Activated CD4-positive, CD25-positive, alpha-beta regulatory T cell treated with anti-CD3 and anti-CD28 coated beads, Interleukin-2, amount 50 U/mL, for 72 hours (primary cell): ENCODE data around the gene ZFP1.
"Not testable (repeated sequence)": the region's sequence is repeated elsewhere in the genome, so short reads cannot be mapped to it uniquely, and the experiment has no call there.

Experiments
- DNase-seq: peaks from one replicate; pipeline ENCODE4 v3.0.0; 2021

Gene ZFP1

DNA sequence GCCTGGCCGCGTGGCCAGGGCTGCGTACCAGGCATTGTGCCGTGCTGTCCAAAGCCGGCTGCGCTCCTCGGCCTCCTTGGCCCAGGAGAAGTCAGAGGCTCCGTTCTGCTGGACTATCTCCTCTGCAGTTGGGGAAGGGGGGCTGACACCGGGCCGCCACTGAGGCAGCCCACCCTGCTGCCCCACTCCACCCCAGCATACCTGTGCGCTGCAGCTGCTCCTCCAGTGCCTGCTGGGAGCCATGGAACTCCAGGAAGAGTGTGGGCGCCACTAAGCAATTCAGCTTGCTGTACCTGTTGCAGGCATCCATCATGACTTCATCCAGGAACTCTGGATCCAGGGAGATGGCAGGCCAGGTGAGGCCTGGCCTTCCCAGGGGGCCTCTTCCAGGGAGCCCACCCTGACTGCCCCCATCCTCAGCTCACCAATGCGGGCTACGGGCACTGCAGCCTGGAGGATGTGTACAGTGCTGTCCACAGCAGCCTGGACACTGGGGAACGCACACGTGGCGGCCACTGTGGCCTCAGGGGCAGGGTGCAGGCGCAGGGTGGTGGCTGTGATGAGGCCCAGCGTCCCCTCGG is 34.7 kb upstream of the ZFP1 start:
- DNase-seq, result no peak

DNA sequence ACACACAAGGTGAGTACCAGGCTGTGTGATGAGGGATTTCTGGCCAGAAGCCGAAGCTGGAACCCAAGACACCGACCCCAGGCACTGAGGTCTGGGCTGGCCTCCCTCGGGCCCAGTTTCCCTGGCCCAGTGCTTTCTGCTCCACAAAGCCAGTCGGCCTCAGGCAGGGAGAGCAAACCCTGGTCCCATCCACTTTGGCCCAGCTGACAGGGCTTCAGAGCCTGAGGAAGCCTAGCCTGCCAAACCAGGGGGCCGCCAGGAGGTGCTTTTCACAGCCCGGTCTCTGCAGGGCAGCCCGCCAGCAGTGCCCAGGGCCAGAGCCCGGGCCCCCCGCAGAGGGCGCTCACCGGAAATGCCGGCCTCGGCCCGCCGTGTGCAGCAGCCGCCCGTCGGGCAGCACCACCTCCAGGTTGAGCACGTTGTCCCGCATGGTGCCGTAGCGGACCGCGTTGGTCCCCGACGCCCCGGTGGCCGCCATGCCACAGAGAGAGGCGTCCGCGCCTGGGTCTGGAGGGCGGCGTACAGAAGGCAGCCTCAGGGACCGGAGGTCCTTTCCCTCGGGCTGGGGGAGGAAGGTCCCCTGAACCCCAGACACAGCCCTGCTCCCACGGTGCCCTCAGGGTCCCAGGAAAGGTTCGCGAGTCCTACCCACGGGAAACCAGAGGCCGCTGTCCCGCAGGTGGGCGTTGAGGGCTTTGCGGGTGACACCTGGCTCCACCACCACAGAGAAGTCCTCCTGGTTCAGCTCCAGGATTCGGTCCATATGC is 34.0 kb upstream of the ZFP1 start:
- no peak for DNase-seq

DNA sequence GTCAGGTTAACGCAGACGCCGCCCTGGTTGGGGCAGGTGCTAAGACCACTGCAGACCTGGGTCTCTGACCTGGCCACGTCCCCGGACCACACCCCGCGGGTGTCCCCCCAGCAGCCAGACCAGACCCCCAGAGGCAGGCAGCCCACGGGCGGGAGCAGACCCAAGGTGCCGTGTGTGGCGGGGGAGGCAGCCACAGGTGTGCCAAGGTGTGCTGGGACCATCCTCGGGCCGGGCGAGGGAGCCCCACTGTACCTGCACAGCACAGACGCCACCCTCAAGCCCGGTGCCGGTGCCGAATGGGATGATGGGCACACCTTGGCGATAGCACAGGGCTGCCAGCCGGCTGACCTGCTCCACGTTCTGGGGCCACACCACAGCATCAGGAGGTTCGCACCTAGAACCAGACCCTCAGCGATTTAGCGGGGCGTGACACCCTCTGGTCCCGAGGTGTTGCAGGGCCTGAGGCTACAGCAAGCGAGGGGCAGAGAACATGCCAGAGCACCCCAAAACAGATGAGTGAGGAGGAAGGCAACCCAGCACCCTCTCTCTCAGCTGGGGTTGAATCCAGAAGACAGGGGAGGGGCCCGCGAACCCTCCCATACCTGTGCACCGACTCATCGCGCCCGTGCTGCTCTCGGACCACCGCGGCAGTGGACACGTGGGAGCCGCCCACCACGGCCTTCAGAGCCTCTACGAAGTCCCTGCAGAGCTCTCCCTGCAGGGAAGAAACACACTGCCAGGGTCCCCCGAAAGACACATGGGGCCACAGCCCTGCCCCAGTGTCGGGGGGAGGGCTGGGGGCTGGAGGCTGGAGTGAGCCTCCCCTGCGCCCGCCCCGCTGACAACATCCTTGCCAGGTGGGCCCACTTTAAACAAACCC is 33.1 kb upstream of the ZFP1 start:
- DNase-seq, result no peak

DNA sequence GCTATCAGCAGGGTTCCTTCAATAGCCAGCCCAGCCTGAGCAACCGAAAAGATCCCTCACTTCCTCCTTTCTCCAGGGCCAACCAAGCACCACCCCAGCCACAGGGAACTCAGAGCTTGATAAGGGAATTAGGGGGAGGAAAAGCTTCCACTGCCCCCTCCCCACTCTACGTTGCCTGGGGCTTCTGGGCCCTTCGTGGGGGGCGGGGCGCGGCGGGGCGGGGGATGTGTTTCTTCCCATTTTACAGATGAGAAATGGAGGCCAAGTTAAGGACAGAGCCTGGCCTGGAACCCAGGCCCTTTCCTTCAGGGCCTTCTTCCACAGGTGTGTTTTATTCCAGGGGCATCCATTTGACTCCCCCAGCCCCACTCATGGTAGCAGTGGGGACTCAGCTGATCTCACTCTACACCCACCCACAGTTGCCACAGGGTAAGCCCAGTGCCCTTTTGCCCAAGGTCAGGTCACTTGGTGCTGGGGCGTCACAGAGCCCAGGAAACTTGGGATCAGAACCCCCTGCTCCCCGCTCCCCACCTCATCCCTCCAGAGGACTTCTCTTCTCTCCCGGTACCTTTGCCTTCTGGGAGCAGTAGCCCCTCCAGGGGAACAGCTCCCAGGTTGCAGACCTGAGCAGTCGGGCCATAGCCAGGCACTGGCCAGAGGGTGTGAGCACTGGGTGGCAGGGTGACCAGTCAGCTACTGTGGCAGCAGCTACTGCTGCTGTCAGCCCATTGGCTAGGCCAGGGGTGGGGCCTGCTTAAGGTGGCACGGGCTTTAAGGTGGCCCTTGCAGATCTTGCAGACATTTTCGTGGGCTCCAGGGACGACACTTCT is 32.0 kb upstream of the ZFP1 start, which contains the start of gene LDHD:
Gene LDHD, minus strand, starts transcription at position 700 of the 830 bp plus-strand sequence. Its CDS starts 60 bp downstream, at position 640.
- no peak for DNase-seq

DNA sequence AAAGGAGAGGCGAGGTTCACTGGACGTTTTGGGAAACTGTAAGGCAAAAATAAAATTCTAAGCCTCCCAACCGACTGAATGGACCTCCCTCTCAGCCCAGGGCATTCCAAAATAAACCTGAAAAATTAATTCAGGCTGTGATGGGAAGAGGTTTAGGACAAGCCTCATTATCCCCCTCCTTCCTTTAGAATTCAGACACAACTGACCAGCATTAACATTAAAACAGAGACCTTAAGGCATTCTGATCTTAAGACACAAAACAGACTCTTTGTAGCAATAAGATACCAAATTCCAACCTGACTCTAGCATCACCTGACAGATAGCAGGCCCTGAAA is 31.4 kb upstream of the ZFP1 start:
- no peak for DNase-seq

DNA sequence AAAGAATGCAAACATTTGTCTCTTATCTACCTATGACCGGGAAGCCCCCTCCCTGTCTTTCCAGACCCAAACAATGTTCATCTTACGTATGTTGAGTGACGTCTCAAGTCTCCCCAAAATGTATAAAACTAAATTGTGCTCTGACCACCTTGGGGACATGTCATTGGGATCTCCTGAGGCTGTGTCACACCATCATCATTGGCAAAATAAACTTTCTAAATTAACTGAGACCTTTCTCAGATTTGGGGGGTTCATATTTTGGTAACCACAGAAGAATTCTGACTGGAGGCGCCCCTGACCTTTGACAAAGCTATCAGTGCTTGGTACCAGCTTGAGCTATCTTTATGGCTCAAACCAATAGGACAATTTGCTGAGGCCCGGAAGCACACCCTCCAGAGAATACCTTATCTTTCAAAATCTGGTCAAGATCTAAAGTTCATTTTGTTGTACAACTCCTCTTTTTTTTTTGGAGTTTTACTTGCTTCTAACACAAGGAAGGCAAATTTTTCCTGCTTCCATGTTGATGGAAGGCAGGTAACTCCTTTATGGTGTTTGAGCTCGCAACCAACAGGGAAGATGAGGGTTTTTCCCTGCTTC is 29.3 kb upstream of the ZFP1 start:
- DNase-seq, result no peak

DNA sequence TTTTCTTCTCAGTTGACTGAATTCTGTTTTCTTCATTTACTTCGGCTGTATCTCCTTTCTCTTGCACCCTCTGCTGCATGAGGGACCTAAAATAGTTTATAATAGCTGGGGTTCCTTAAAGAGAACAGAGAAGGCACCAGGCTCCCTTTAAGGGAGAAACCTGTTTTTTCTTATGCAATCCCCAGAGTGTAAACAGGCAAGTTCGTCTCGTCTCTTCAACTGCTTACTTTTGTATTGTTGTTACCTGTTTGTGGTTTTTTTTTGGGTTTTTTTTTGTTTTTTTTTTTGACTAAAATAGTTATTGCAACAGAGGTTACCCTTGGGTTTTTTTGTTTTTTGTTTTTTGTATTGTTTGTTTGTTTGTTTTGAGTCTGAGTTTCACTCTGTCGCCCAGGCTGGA is 28.1 kb upstream of the ZFP1 start:
- no peak for DNase-seq

DNA sequence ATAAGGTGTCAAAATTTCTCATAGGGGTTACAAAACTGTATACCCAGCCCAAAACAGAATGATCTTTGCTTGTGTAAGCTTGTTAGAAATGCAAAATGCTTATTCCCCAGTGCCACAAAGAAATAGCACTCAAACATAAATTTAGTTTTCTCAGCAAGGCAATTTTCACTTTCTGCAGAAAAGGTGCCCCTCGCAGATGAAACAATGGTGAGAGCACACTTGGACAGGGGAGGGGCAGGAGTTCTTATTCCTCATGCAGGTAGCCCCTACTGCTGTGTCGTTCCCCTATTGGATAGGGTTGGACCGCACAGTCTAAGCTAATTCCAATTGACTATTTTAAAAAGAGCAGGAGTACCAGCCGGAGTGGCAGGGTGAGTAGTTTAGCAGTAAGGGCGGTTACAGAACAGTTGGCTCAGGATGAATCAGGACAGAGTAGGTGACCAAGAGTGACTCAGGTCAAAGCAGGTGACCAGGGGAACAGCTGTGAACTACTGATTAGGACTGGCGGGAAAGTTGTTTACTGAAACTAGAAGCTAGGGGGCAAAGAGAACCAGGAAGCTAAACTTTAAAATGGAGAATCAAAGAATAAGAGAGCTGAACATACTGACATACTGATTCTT is 26.3 kb upstream of the ZFP1 start:
- no peak for DNase-seq

DNA sequence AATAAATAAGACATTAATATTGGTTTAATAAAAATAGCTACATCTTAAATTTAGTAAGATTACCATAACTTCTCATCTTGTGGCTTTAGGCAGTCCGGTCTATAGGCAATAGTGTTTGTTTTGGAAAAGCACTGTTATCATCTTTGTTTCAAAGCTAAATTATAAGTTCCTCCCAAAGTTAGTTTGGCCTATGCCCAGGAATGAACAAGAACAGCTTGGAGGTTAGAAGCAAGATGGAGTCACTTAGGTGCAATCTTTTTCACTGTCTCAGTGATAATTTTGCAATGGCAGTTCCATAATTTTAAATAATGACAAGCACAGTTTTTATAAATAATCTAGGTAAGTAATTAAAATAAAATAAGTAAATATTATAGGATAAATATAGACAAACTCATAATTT is 25.7 kb upstream of the ZFP1 start:
- DNase-seq, result no peak

DNA sequence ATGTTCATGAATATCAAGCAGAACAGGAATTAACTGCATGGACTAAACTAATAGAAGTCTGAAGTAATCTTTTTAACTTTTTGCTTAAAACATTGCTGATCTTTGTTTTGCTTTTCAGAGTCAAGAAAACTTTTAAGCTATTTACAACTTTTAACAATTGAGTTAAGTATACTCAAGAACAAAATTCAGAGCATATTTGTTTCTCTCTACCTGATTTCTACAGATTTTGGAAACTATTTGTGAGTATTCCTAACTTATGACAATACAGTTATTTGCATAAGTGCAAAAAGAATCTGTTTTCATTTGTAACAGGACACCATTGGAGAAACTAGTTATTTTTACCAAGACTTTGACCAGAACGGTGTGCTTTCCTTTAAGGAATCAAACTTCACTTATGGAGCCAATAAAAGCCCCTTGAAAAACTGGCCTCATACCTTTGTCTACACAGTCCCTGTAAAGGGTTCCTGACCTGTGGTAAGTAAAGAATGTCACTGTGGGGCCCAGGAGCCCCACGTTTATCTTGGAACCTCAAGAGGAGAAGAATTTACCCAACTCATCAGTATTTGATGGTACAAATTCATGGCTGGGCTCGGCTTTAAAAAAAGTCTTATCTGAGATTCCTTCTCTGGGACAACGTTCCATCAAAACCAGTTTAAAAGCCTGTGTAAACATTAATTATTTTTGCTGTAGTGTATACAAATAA is 20.5 kb upstream of the ZFP1 start:
- DNase-seq, result no peak

DNA sequence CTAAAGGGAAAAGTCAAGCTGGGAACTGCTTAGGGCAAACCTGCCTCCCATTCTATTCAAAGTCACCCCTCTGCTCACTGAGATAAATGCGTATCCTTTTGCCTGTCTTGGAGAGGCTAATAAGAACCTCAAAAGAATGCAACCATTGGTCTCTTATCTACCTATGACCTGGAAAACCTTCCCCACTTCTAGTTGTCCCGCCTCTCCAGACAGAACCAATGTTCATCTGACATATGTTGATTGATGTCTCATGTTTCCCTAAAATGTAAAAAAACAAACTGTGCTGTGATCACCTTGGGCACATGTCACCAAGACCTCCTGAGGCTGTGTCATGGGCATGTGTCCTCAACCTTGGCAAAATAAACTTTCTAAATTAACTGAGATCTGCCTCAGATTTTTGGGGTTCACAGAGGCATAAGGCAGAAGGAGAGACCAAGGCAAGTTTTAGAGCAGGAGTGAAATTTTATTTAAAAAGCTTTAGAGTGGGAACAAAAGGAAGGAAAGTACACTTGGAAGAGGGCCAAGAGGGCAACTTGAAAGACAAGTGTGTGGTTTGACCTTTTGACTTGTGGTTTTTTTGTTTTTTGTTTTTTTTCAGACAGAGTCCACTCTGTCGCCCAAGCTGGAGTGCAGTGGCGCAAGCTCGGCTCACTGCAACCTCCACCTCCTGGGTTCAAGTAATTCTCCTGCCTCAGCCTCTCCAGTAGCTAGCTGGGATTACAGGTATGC is 18.7 kb upstream of the ZFP1 start:
- not testable (repeated sequence) for DNase-seq

DNA sequence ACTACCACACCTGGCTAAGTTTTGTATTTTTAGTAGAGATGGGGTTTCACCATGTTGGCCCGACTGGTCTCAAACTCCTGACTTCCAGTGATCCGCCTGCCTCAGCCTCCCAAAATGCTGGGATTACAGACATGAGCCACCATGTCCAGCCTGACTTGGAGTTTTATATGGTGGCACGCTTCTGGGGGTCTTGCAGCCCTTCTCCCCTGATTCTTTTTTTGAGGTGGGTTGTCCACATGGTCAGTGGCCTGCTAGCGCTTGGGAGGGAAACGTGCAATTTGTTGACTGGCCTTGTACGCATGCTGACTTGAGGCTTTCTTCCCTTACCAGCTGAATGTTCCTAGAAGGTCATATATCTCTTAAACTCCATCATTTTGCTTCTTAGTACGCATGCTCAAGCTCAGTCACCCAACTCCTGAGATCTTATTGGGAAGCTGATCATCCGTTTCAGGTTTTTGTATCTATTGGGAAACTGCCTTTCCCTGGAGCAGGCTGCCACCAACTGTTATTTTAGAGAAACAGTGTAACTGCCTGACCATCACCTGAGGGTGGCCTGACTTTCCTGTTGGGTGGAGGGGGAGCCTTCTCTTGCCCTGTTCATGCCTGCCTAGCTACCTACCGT is 18.1 kb upstream of the ZFP1 start:
- no peak for DNase-seq

DNA sequence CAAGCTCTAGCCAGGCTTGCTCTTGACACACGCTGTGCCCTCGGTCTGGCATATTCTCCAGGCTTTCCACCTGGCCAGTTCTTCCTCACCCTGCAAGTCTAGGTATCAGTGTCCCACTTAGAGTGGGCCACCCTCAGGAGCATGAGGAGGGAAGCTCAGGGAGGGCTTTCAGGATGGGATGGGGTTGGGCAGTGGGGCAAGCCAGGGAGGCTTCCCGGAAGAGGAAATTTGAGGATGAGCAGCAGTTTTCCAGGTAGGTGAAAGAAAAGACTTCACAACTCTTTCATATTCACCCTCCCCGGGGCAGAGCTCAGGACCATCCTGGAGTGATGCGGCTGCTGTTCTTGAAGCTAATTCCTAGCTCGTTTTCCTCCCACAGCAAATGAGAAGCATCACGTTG is 17.2 kb upstream of the ZFP1 start:
- no peak for DNase-seq

DNA sequence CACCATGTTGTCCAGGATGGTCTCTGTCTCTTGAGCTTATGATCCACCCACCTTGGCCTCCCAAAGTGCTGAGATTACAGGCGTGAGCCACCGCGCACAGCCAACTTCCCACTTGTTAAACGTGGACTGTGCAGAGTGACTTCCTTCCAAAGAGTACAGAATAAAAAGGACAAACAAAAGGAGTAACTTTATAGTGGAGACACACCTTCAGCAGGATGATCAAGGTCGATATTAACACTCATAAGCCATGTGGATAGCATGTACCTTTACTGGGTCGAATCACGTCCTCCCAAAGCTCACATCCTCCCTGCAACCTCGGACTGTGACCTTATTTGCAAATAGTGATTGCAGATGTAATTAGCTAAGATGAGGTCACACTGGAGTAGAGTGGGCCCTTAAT is 10.1 kb upstream of the ZFP1 start:
- DNase-seq, result no peak

DNA sequence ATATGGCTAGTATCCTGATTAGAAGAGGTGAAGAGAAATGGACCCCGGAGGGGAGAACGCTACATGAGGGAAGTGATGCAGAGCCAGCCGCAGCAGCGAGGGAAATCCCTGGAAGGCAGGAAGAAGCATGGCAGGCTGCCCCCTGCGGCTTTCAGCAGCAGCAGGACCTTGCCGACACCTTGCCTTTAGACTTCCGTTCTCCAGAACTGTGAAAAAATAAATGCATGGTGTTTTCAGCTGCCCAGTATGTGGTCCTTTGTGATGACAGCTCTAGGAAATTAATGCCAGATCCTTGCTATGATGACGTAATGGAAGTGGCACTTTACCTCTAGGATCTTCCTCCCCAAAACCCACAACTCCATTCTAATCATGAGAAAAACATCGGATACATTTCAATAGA is 9.7 kb upstream of the ZFP1 start:
- DNase-seq, result no peak

DNA sequence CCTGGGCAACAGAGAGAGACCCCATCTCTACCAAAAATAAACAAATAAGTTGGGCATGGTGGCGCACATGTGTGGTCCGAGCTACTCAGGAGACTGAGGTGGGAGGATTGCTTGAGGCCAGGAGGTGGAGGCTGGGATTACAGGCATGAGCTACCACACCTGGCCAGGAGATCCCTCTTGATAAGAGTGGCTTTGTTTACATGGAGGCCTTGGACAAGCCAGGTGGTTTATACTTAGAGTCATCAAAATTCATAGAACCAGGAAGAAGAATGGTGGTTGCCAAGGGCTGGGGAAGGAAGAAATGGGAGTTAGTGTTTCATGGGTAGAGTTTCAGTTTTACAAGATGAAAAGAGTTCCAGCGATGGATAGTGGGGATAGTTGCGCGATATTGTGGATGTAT is 8.8 kb upstream of the ZFP1 start:
- DNase-seq, result no peak

DNA sequence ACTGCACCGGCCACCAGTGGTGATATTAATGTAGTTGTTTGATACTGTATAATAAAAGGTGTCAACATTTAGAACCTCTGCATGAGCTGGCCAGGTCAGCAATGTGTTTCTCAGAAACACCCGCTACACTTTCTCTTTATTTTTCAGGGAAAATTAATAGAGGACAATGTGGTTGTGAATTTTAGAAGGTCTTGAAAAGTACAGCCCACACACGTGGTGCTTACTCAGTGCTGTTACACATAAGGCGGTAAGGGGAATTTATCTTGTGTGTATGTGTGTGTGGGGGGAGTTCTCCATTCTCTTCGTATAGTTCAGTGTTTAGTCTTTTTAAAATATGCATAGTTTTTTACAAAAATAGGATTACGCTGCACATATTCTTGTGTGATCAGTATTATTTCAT is 4.4 kb upstream of the ZFP1 start:
- DNase-seq, result no peak

DNA sequence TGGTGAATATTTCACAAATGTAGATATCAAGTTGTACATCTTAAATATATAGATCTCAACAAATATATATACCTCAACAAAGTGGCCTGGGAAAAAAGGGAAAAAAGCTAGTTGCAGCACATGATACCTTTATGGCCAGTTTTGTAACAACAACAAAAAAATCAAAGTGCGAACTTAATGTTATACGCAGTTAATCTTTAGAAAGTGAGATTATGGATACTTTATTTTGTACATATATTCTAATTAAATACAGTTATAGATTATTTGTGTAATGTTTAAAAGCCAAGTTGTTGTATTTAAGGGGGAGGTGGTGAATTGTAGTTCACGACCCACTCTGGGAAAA is 385 bp upstream of the ZFP1 start:
- no peak for DNase-seq

DNA sequence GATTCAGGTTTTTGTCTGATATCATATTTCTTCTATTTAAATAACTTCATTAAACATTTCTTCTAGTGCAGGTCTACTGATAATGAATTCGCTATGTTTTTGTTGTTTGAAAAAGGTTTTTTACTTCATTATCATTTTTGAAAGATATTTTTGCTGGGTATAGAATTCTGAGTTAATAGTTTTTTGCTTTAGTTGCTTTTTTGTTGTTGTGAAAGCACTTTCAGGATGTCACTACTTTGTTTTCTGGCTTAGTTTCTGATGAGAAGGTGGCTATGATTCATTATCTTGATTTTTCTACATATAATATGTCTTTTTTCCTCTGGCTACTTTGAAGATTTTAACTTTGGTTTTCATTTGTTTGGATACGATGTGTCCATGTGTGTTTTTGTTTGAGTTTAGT is 3.5 kb downstream of the ZFP1 start:
- no peak for DNase-seq

DNA sequence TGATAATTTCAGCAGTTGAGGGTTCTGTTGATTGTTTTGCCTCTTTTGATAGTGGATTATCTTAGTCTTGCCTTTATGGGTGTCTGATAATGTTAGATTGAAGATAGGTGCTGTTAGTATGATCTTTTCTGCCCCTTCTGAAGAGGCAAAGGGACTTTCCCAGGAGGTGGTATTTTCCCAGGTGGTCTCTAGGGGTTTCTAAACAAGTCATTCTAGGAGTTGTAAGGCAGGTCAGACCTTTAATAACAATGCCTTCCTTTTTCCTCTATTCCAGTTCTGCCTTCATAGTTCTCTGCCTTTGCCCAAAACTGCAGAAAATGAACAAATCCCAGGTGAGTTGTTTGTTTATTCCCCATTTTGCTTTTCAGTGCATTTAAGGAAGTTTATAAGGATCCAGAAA is 4.3 kb downstream of the ZFP1 start:
- DNase-seq, result no peak

DNA sequence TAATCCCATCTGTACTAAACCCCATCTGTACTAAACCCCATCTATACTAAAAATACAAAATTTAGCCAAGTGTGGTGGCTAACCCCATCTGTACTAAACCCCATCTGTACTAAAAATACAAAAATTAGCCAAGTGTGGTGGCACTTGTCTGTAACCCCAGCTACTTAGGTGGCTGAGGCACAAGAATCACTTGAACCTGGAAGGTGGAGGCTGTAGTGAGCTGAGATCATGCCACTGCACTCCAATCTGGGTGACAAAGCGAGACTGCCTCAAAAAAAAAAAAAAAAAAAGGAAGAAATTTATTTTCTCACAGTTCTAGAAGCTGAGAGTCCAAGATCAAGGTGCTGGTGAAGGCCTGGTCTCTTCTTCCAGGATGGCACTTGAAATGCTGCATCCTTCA is 12.1 kb downstream of the ZFP1 start:
- no peak for DNase-seq
